ENCODE results near the gene GATA2. TPM values are rescaled to one million over a fixed set of nuclear protein-coding genes. Genes with fewer than 3 reads are reported as not detected.
A peak's percentile ranks its signal among the peaks of the same experiment; 100 is the strongest.

GATA2 gene
- total and polyA plus RNA-seq, 2 donors (not counting 1 experiment from before 2014, with no cell fraction given), result 0.83 to 3.2 TPM

- DNase-seq (ENCODE audit: low read depth in 2 of 2), result peak; percentile 64 to 91
- Histone ChIP-seq H3K4me2 (ENCODE audit: extremely low read depth, insufficient read depth, low read length) (peak overlapping the region; percentile 83), H4K20me1 (ENCODE audit: control insufficient read depth, extremely low read depth, insufficient read depth, low read length) (no peaks in the 10 kb centered on the region), H2AFZ (ENCODE audit: low read length) (no peak overlapping the region), H3K9me3 (ENCODE audit: control insufficient read depth, insufficient read depth, low read depth, low read length) (no peaks in the 10 kb centered on the region), H3K27me3 (ENCODE audit: control insufficient read depth, insufficient read depth, low read length) (peaks cover 40% of the 10 kb centered on the region), H3K4me3 (replicated peaks in 1 of 4; ENCODE audit: control extremely low read depth in 1 of 4, insufficient read depth in 1 of 4, low read depth in 3 of 4, low read length in 4 of 4) (peak overlapping the region; percentile 6 to 76 (median 44)), H3K27ac (ENCODE audit: insufficient read depth, low read length) (peak overlapping the region; percentile 53), H3K36me3 (ENCODE audit: control insufficient read depth, insufficient read depth, low read length) (no peaks in the 10 kb centered on the region), H3K79me2 (ENCODE audit: control insufficient read depth, insufficient read depth, low read length) (peaks cover 19% of the 10 kb centered on the region), H3K9ac (ENCODE audit: insufficient read depth, low read length) (peak overlapping the region; percentile 64), H3K4me1 (ENCODE audit: control insufficient read depth, extremely low read depth, insufficient read depth, low read length) (peaks cover 16% of the 10 kb centered on the region)
- no peak for TF ChIP-seq EZH2 (IDR thresholded peaks at IDR 0.05; ENCODE audit: low read length, missing control alignments)
- no peak for TF ChIP-seq CTCF (conservative IDR thresholded peaks at IDR 0.05 in 1 of 2, IDR thresholded peaks at IDR 0.05 in 1 of 2; ENCODE audit: low read depth in 1 of 2, low read length in 2 of 2)
These were observed 5.0 kb downstream of the GATA2 start for GRCh38 chr3:128487813-128488635.

GRCh38 chr3:128487538-128487812 is 5.5 kb downstream of the GATA2 start:
- Histone ChIP-seq H3K9me3 (ENCODE audit: control insufficient read depth, insufficient read depth, low read depth, low read length) (no peaks in the 10 kb centered on the region), H3K4me2 (ENCODE audit: extremely low read depth, insufficient read depth, low read length) (peak overlapping the region; percentile 83), H3K9ac (ENCODE audit: insufficient read depth, low read length) (peak overlapping the region; percentile 64), H3K27ac (ENCODE audit: insufficient read depth, low read length) (peak overlapping the region; percentile 30), H3K4me1 (ENCODE audit: control insufficient read depth, extremely low read depth, insufficient read depth, low read length) (peaks cover 18% of the 10 kb centered on the region), H3K36me3 (ENCODE audit: control insufficient read depth, insufficient read depth, low read length) (no peaks in the 10 kb centered on the region), H3K79me2 (ENCODE audit: control insufficient read depth, insufficient read depth, low read length) (peaks cover 19% of the 10 kb centered on the region), H3K27me3 (ENCODE audit: control insufficient read depth, insufficient read depth, low read length) (peaks cover 35% of the 10 kb centered on the region), H3K4me3 (replicated peaks in 1 of 4; ENCODE audit: control extremely low read depth in 1 of 4, insufficient read depth in 1 of 4, low read depth in 3 of 4, low read length in 4 of 4) (peak overlapping the region; percentile 29 to 76 (median 54)), H2AFZ (ENCODE audit: low read length) (no peak overlapping the region), H4K20me1 (ENCODE audit: control insufficient read depth, extremely low read depth, insufficient read depth, low read length) (no peaks in the 10 kb centered on the region)
- TF ChIP-seq EZH2 (IDR thresholded peaks at IDR 0.05; ENCODE audit: low read length, missing control alignments) (no peak), CTCF (conservative IDR thresholded peaks at IDR 0.05 in 1 of 2, IDR thresholded peaks at IDR 0.05 in 1 of 2; ENCODE audit: low read depth in 1 of 2, low read length in 2 of 2) (no peak)
- no peak for DNase-seq (ENCODE audit: low read depth in 2 of 2)

GRCh38 chr3:128486681-128487537 is 6.1 kb downstream of the GATA2 start:
- peak in 1 of 2 donors; percentile 59 for DNase-seq (ENCODE audit: low read depth in 2 of 2)
- TF ChIP-seq CTCF (conservative IDR thresholded peaks at IDR 0.05 in 1 of 2, IDR thresholded peaks at IDR 0.05 in 1 of 2; ENCODE audit: low read depth in 1 of 2, low read length in 2 of 2) (no peak), EZH2 (IDR thresholded peaks at IDR 0.05; ENCODE audit: low read length, missing control alignments) (peak; percentile 19)
- Histone ChIP-seq H3K4me3 (replicated peaks in 1 of 4; ENCODE audit: control extremely low read depth in 1 of 4, insufficient read depth in 1 of 4, low read depth in 3 of 4, low read length in 4 of 4) (peak overlapping the region; percentile 29 to 76 (median 54)), H3K79me2 (ENCODE audit: control insufficient read depth, insufficient read depth, low read length) (peaks cover 19% of the 10 kb centered on the region), H3K27me3 (ENCODE audit: control insufficient read depth, insufficient read depth, low read length) (peaks cover 31% of the 10 kb centered on the region), H3K36me3 (ENCODE audit: control insufficient read depth, insufficient read depth, low read length) (no peaks in the 10 kb centered on the region), H4K20me1 (ENCODE audit: control insufficient read depth, extremely low read depth, insufficient read depth, low read length) (no peaks in the 10 kb centered on the region), H3K27ac (ENCODE audit: insufficient read depth, low read length) (peak overlapping the region; percentile 30), H3K9ac (ENCODE audit: insufficient read depth, low read length) (peak overlapping the region; percentile 64), H3K9me3 (ENCODE audit: control insufficient read depth, insufficient read depth, low read depth, low read length) (no peaks in the 10 kb centered on the region), H2AFZ (ENCODE audit: low read length) (peak overlapping the region; percentile 36), H3K4me1 (ENCODE audit: control insufficient read depth, extremely low read depth, insufficient read depth, low read length) (peaks cover 21% of the 10 kb centered on the region), H3K4me2 (ENCODE audit: extremely low read depth, insufficient read depth, low read length) (peak overlapping the region; percentile 87)

All from fibroblast of lung (primary cell).